HL-60/S4 (cell line): ENCODE measurements around the gene SPINK2.

Source experiments
- in situ Hi-C: fragments of 300-500 bp; cut with MboI; formaldehyde crosslinking; loops from 2 replicates; pipeline ENCODE4 v1.14.3; 2022; ENCODE audit warnings: low sequenced_read_pairs

The SPINK2 gene, protein sequence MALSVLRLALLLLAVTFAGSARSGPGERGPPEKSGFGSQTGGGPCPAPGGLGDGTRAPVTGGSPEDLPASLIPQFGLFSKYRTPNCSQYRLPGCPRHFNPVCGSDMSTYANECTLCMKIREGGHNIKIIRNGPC

GRCh38 chr4:56821381-56822243 is at the start of gene SPINK2:
SPINK2 (minus strand) TSS chr4:56821701; CDS start chr4:56821662, 39 bp downstream.
- in situ Hi-C loops = no loop called here

GRCh38 chr4:56870946-56871345 is 49.4 kb upstream of the SPINK2 start:
- in situ Hi-C loops = no loop called here

DNA sequence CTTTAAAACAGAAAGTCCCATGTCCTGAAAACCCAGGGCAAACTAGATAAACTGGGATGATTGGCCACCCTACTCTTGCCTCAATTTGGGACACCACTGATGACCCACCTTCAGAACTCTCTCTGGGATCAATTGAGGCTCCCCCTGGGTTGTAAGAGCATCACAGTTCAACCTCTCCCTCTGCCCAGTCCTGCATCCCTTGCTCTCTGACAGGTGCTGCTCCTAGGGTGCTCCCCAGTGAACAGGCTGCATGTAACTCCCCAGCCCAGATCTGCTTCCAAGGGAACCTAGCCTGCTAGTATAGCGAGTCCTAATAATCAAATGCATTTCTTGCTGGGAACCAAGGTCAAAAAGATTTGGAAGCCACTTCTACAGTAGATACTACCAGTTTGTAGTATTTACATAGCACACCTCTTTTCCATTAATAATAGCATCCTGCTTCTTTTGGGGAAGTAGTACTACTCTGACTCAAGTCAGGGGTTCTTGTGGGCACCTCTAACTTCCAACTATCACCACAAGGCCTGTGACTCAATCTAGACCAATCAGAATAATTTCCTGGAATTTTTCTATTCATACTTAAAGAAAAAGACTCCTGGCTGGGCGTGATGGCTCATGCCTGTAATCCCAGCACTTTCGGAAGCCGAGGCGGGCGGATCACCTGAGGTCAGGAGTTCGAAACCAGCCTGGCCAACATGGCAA is 42.1 kb upstream of the SPINK2 start:
- in situ Hi-C loops = no loop called here

- in situ Hi-C loops = no loop called here
Observed at GRCh38 chr4:56861360-56861759, 39.9 kb upstream of the SPINK2 start.

DNA sequence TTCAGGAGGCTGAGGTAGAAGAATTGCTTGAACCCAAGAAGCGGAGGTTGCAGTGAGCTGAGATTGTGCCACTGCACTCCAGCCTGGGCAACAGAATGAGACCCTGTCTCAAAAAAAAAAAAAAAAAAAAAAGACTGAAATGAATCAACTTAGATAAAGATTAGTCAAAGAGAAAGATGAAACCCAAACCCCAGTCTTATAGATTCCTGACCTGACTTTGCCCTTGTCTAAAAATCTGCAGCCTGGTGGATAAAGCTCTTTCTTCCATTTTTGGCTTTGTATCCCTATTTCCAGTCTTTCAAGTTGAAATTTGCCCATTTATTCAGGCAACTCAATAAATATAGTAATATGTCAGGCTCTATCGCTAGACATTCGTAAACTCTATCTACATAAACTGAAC is 39.3 kb upstream of the SPINK2 start:
- in situ Hi-C loops = no loop called here

DNA sequence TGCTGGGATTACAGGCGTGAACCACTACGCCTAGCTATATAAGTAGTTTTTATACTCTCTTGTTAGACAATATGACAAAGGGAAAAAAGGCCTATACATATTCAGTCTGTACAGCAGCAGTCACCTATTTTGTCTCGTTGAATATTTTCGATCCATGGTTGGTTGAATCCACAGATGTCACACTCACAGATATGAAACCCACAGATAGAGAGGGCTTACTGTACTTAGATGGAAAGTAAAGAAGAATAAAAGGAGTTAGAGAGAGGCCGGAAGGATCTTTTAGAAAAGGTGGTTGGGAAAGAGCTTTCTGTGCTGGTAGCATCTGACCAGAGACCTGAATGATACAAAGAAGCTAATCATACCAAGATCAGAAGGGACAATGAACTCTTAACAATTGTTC is 38.3 kb upstream of the SPINK2 start:
- in situ Hi-C loops = no loop called here

- in situ Hi-C loops = no loop called here
Observed at GRCh38 chr4:56857601-56858309, 36.3 kb upstream of the SPINK2 start.

GRCh38 chr4:56856656-56857055 is 35.2 kb upstream of the SPINK2 start:
- in situ Hi-C loops = no loop called here

DNA sequence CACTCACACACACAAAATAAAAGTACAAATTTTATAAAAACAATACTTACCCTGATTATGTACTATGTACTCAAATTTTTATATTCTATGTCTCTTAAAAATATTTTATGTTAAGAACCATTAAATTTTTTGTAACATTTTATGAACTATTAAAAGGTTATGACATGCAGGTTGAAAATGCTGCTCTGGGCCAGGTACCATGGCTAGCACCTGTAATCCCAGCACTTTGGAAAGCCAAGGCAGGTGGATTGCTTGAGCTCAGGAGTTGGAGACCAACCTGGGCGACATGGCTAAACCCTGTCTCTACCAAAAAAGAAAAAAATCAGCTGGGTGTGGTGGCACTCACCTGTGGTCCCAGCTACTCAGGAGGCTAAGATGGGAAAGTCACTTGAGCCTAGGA is 29.4 kb upstream of the SPINK2 start:
- in situ Hi-C loops = no loop called here

DNA sequence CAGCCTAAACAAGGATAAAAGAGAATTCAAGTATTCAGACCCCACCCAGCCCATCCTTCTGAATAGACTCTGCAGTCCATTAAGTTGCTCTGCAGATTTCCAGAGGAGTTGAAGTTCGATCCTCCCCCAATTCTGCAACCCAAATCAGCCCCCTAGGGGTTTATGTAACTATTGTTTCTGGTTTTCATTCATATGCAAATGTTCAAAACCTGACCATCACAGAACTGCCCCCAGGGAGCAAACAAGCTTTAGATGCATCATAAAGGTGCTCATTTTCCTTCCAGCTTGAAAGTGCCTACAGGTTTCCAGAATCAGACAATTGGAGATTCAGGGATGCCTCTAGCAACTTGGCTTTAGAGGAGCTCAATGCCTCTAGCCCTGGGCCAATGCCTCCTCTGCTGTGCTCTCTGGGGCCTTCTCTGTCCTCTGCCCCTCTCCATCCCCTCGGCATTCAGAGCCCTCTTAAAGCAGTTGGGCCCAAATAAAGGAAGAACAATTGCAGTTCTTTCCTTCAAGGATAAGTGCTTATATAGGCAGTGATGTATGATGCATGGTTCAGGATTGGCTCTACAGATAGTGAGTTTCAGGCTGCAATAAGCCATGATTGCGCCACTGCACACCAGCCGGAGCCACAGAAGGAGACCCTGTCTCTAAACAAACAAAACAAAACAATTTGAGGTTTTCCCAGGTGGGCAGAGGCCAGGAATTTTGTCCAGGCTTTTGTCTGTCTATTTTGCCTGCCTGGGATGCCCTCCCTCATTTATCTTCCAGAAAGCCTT is 23.5 kb upstream of the SPINK2 start:
- in situ Hi-C loops = no loop called here

GRCh38 chr4:56843421-56843899 is 22.0 kb upstream of the SPINK2 start:
- in situ Hi-C loops = no loop called here

DNA sequence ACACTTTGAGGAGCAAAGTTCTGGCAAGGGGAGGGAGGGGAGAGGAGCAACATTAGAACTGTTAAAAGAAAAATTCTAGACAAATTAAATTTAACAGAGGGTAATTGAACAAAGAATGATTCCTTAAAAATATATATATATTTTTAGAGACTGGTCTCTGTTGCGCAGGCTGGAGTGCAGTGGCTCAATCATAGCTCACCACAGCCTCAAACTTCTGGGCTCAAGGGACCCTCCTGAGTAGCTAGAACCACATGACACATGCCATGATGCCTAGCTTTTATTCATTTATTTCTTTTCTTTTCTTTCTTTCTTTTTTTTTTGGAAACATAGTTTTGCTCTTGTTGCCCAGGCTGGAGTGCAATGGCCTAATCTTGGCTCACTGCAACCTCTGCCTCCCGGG is 19.1 kb upstream of the SPINK2 start:
- in situ Hi-C loops = no loop called here

- in situ Hi-C loops = no loop called here
Observed at GRCh38 chr4:56828784-56829535, 7.5 kb upstream of the SPINK2 start.

GRCh38 chr4:56823933-56824600 is 2.6 kb upstream of the SPINK2 start:
- in situ Hi-C loops = no loop called here

DNA sequence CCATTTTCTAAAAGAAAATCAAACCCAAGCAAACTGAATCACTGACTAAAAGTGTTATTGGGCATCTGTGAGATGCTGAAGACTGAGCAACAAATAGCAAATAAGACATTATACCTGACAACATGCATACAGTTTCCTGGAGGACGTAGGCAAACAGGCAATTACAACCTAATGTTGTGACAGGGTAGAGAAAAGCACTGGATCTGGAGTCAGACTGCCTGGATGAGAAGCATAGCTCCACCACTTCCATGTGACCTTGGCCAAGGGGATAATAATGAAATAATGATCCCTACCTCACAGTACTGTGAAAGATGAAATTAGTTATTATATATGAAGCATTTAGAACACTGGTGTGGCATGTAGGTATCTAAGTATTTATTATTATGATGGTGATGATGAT is 2.7 kb downstream of the SPINK2 start:
- in situ Hi-C loops = no loop called here

DNA sequence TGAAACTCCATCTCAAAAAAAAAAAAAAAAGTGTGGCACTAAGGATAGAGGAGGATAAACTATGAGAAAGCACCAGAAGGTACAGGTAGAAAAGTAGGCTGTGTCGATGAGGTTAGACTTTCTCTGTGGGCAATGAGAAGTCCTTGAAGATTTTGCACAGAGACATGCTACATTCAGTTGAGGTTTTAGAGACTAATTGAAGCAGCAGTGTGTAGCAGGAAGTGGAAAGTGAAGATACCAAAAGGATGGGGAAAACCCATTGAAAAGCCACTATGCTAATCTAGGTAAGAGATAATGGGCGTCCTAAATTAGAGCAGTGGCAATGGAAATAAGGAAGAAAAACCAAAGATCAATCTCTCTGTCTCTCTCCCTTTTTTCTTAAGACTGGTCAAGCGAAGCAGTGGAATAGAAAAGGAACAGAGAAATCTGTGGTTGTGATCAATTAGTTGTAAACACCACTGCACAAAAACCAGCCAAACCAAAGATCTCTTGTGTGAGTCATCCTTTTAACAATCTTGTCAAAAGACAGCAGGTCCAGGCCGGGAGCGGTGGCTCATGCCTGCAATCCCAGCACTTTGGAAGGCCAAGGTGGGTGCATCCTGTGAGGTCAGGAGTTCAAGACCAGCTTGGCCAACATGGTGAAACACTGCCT is 3.5 kb downstream of the SPINK2 start:
- in situ Hi-C loops = no loop called here

- in situ Hi-C loops = no loop called here
Observed at GRCh38 chr4:56806666-56807065, 14.8 kb downstream of the SPINK2 start.

DNA sequence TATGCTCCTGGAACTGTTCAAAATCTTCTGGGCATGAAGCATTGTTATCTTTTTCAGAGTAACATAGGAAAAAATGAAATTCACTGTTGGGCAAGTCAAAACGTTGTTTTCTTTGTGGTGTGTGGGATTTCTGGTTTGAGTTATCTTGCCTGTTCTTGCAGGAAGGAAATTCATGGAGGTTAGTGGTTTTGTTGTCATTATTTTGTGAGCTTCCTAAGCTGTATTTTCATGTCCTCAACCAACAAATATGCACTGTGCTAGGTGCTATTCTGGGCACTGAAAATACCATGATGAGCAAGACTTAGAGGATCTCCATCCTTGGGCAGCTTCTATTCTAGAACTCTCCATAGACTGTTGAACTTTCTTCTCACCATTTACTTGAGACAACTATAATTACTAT is 16.9 kb downstream of the SPINK2 start:
- in situ Hi-C loops = no loop called here

GRCh38 chr4:56803471-56803870 is 18.0 kb downstream of the SPINK2 start:
- in situ Hi-C loops = no loop called here
